Fibroblast of lung (primary cell): Measurements from ENCODE around the gene WIPF3. TPM values are rescaled to one million over a fixed set of nuclear protein-coding genes. Genes with fewer than 3 reads are reported as not detected.

Source experiments
- DNase-seq, 2 donors: peaks; one replicate each; pipeline versions ENCODE4 v3.0.0 to v3.0.0-alpha.2; 2010; ENCODE audit warnings: low read depth in 2 of 2
- H2AFZ ChIP-seq: 2 replicates; pipeline ENCODE4 v1.5.1; 2012; ENCODE audit warnings: low read length, control low read depth, inconsistent platforms
- H3K27ac ChIP-seq: 2 replicates; pipeline ENCODE4 v1.5.1; 2011; ENCODE audit warnings: low read length, control low read depth; ENCODE audit not compliant: insufficient read depth
- H3K27me3 ChIP-seq: 2 replicates; pipeline ENCODE4 v1.5.1; 2011; ENCODE audit warnings: mild to moderate bottlenecking, low read length; ENCODE audit not compliant: control insufficient read depth, insufficient read depth
- H3K36me3 ChIP-seq: 2 replicates; pipeline ENCODE4 v1.5.1; 2011; ENCODE audit warnings: low read length; ENCODE audit not compliant: control insufficient read depth, insufficient read depth
- H3K4me1 ChIP-seq: 2 replicates; pipeline ENCODE4 v1.5.1; 2011; ENCODE audit warnings: low read length; ENCODE audit not compliant: control insufficient read depth, insufficient read depth; ENCODE audit errors: extremely low read depth
- H3K4me2 ChIP-seq: 2 replicates; pipeline ENCODE4 v1.5.1; 2011; ENCODE audit warnings: low read length, control low read depth; ENCODE audit not compliant: insufficient read depth; ENCODE audit errors: extremely low read depth
- H3K4me3 ChIP-seq, 4 experiments: fragments of 200-600 bp in 1 of 4; sonication (generic) in 1 of 4; replicated peaks in 1 of 4; 2 replicates each; pipeline ENCODE4 v1.5.1; 2011 to 2016; ENCODE audit warnings: low read length in 4 of 4, low read depth in 3 of 4, mild to moderate bottlenecking in 3 of 4, control low read depth in 2 of 4, inconsistent platforms in 1 of 4, mixed read lengths in 1 of 4; ENCODE audit not compliant: insufficient read depth in 1 of 4; ENCODE audit errors: control extremely low read depth in 1 of 4
- H3K79me2 ChIP-seq: 2 replicates; pipeline ENCODE4 v1.5.1; 2012; ENCODE audit warnings: mild to moderate bottlenecking, low read length, inconsistent platforms; ENCODE audit not compliant: control insufficient read depth, insufficient read depth
- H3K9ac ChIP-seq: 2 replicates; pipeline ENCODE4 v1.5.1; 2011; ENCODE audit warnings: mild to moderate bottlenecking, low read length, control low read depth; ENCODE audit not compliant: insufficient read depth
- H3K9me3 ChIP-seq: 2 replicates; pipeline ENCODE4 v1.5.1; 2012; ENCODE audit warnings: low read depth, low read length; ENCODE audit not compliant: control insufficient read depth, insufficient read depth
- H4K20me1 ChIP-seq: 2 replicates; pipeline ENCODE4 v1.5.1; 2011; ENCODE audit warnings: low read length; ENCODE audit not compliant: control insufficient read depth, insufficient read depth; ENCODE audit errors: extremely low read depth
- EZH2 ChIP-seq: IDR thresholded peaks from 2 replicates; pipeline ENCODE4 v1.5.1; 2012; ENCODE audit warnings: low read length, control low read depth, mild to moderate bottlenecking; ENCODE audit errors: missing control alignments
- polyA plus RNA-seq, 2 donors: library from polyadenylated mRNA; depleted of rRNA in 1 of 2; stranded (reverse) in 1 of 2; unstranded in 1 of 2; fragments of >200 nt; gene quantifications; 2 replicates each; pipeline ENCODE4 v1.2.1, GENCODE V29; 2011 to 2012; ENCODE audit warnings: missing spikeins in 1 of 2
- total RNA-seq: library from RNA; depleted of rRNA; stranded (reverse); fragments of >200 nt; gene quantifications from 2 replicates; pipeline ENCODE4 v1.2.1, GENCODE V29; 2014
- TF ChIP-seq, protein P1 (sequence below), 2 donors: IDR thresholded peaks in 1 of 2; conservative IDR thresholded peaks in 1 of 2; 1 replicate in 1 of 2; 2 replicates in 1 of 2; pipeline ENCODE4 v1.5.1; 2011 to 2012; ENCODE audit warnings: low read length in 2 of 2, control low read depth in 1 of 2, inconsistent platforms in 1 of 2, low read depth in 1 of 2, mild to moderate bottlenecking in 1 of 2

The WIPF3 gene
- total and polyA plus RNA-seq, 2 donors (not counting 1 experiment from before 2014, with no cell fraction given): 0.33 TPM; not detected in 1

DNA sequence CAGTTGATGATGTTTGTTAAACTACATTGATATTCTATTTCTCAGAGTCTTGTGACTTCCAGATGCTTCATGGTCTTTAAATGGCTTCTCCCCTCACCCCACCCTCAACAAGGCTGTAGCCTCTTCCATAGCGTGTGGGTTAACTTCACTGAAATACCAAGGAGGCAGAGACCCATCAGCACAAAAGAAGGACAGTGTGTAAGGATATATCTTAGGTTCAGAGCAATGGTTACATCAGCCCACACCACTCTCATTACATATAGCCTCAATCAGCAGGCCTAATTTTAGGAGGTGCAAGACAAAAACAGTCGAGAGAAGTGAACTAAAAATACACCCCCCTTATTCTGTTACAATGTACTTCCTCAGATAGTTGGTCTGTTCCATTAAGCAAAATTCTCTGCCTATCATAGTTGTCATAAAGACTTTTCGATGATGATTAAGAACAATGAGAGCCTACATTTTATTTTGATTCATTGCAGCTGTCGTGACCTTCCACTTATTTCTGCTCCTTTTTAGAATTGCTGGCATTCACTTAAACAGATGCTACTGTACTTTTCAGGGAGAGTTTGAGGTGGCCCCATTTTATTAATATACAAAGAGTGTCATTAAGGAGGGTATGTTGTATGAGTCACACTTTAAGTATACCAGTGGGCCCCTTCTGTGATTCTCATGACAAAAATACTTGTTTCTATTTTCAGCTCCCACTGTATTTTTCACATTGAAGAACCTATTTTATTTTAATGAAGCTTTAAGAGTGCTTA, 52.1 kb downstream of the WIPF3 start:
- no peak overlapping the region for H3K4me2 ChIP-seq
- no peaks in the 10 kb centered on the region for H3K27me3 ChIP-seq
- H3K79me2 ChIP-seq: no peaks in the 10 kb centered on the region
- no peaks in the 10 kb centered on the region for H3K9me3 ChIP-seq
- H3K36me3 ChIP-seq: no peaks in the 10 kb centered on the region
- H3K4me3 ChIP-seq: no peak overlapping the region
- H3K4me1 ChIP-seq: no peaks in the 10 kb centered on the region
- no peak overlapping the region for H3K27ac ChIP-seq
- DNase-seq: no peak
- no peak overlapping the region for H3K9ac ChIP-seq
- TF ChIP-seq EZH2: no peak
- TF ChIP-seq, protein P1, sequence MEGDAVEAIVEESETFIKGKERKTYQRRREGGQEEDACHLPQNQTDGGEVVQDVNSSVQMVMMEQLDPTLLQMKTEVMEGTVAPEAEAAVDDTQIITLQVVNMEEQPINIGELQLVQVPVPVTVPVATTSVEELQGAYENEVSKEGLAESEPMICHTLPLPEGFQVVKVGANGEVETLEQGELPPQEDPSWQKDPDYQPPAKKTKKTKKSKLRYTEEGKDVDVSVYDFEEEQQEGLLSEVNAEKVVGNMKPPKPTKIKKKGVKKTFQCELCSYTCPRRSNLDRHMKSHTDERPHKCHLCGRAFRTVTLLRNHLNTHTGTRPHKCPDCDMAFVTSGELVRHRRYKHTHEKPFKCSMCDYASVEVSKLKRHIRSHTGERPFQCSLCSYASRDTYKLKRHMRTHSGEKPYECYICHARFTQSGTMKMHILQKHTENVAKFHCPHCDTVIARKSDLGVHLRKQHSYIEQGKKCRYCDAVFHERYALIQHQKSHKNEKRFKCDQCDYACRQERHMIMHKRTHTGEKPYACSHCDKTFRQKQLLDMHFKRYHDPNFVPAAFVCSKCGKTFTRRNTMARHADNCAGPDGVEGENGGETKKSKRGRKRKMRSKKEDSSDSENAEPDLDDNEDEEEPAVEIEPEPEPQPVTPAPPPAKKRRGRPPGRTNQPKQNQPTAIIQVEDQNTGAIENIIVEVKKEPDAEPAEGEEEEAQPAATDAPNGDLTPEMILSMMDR (conservative IDR thresholded peaks at IDR 0.05 in 1 of 2, IDR thresholded peaks at IDR 0.05 in 1 of 2; ENCODE audit: low read depth in 1 of 2, low read length in 2 of 2): no peak
- H2AFZ ChIP-seq: no peak overlapping the region
- no peaks in the 10 kb centered on the region for H4K20me1 ChIP-seq

DNA sequence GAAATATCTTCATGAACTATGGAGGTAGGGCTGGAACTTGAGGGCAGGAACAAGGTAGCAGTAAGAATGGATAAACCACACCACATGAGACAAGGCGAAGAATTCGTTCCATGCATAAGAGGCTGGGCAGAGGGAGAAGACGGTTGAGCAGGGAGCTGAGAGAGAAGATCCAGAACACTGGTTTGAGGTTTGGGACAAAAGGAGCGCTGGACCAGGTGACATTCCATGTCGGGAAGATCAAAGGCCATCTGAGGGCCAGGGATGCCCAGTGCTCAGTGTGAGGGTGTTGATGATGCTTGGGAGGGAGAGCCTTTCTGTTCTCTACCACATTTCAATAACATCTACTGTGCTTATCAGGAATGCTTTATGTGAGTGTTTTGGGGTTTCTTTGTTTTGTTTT, 52.8 kb downstream of the WIPF3 start:
- H3K4me2 ChIP-seq: no peak overlapping the region
- no peaks in the 10 kb centered on the region for H3K36me3 ChIP-seq
- no peak overlapping the region for H3K4me3 ChIP-seq
- no peaks in the 10 kb centered on the region for H3K27me3 ChIP-seq
- DNase-seq: no peak
- H2AFZ ChIP-seq: no peak overlapping the region
- H3K9me3 ChIP-seq: no peaks in the 10 kb centered on the region
- no peaks in the 10 kb centered on the region for H3K79me2 ChIP-seq
- H3K9ac ChIP-seq: no peak overlapping the region
- no peaks in the 10 kb centered on the region for H3K4me1 ChIP-seq
- no peak for TF ChIP-seq EZH2
- TF ChIP-seq, protein P1 (conservative IDR thresholded peaks at IDR 0.05 in 1 of 2, IDR thresholded peaks at IDR 0.05 in 1 of 2; ENCODE audit: low read depth in 1 of 2, low read length in 2 of 2): no peak
- H4K20me1 ChIP-seq: no peaks in the 10 kb centered on the region
- H3K27ac ChIP-seq: no peak overlapping the region

DNA sequence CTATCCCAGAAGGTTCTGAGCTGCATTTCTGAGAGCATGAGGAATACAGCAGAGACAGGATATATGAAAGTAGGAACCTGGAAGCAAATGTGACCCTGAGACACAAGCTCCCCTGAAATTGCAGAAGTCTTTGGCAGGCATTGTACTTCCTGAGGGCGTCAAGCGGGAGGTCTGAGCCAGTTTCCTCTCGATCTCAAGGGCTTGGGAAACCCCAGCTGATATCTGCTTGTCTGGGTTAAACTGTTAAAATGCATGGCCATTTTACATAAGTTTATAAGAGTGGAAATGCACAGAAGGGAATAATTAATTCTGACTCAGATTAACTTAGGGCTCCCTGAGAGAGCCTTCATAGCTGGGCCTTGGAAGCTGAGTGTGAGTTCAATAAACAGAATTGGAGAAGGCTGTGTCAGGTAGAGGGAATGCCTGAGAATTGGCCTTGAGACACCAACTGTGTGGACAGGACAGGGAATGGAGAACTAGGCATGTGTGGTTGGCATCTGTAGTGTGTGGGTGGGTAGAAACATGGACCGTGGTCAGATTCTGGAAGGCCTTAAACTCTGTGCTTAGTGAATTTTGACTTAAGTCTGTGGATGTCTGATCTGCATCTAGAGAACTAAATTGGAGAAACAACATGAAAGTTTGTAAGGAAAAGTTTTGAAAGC, 53.3 kb downstream of the WIPF3 start:
- TF ChIP-seq, protein P1 (conservative IDR thresholded peaks at IDR 0.05 in 1 of 2, IDR thresholded peaks at IDR 0.05 in 1 of 2; ENCODE audit: low read depth in 1 of 2, low read length in 2 of 2): no peak
- TF ChIP-seq EZH2: no peak
- H3K79me2 ChIP-seq: no peaks in the 10 kb centered on the region
- no peak overlapping the region for H3K4me3 ChIP-seq
- DNase-seq: no peak
- no peak overlapping the region for H3K9ac ChIP-seq
- H3K27me3 ChIP-seq: no peaks in the 10 kb centered on the region
- no peaks in the 10 kb centered on the region for H3K4me1 ChIP-seq
- no peak overlapping the region for H3K4me2 ChIP-seq
- H3K9me3 ChIP-seq: no peaks in the 10 kb centered on the region
- no peaks in the 10 kb centered on the region for H3K36me3 ChIP-seq
- H2AFZ ChIP-seq: no peak overlapping the region
- H4K20me1 ChIP-seq: no peaks in the 10 kb centered on the region
- H3K27ac ChIP-seq: no peak overlapping the region
